GM21786 (cell line): ENCODE measurements around the gene C20orf204.
A peak's percentile ranks its signal among the peaks of the same experiment; 100 is the strongest.

ENCODE experiments used
- ATAC-seq: cut with Tn5 transposase; IDR thresholded peaks from one replicate; pipeline ENCODE4 v1.9.1; 2021; ENCODE audit not compliant: unreplicated experiment

The C20orf204 gene

DNA sequence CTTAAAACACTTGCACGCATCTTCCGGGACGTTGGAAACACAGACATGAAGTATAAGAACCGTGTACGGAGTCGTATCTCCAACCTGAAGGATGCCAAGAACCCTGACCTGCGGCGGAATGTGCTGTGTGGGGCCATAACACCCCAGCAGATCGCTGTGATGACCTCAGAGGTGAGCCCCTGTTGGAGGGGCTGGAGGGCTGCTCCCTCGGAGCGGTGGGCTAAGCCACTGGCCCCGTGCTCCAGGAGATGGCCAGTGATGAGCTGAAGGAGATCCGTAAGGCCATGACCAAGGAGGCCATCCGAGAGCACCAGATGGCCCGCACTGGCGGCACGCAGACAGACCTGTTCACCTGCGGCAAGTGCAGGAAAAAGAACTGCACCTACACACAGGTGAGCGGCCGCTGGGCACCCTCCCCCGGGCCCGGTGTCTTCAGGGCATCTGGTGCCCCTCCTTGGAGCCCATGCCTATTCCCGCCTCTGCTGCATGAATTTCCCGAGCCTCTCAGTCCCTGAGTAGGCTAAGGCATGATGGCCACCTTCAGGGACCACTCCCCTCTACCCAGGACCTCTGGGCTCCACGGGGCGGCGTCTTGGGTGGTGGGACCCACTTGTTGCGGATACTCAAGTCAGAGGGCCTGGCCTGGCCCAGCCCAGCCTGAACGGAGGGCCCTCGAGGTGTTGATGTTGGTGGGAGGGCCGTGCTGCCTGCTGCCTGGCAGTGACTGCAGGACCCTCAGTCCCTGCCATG, 34.4 kb downstream of the C20orf204 start:
- ATAC-seq: no peak

DNA sequence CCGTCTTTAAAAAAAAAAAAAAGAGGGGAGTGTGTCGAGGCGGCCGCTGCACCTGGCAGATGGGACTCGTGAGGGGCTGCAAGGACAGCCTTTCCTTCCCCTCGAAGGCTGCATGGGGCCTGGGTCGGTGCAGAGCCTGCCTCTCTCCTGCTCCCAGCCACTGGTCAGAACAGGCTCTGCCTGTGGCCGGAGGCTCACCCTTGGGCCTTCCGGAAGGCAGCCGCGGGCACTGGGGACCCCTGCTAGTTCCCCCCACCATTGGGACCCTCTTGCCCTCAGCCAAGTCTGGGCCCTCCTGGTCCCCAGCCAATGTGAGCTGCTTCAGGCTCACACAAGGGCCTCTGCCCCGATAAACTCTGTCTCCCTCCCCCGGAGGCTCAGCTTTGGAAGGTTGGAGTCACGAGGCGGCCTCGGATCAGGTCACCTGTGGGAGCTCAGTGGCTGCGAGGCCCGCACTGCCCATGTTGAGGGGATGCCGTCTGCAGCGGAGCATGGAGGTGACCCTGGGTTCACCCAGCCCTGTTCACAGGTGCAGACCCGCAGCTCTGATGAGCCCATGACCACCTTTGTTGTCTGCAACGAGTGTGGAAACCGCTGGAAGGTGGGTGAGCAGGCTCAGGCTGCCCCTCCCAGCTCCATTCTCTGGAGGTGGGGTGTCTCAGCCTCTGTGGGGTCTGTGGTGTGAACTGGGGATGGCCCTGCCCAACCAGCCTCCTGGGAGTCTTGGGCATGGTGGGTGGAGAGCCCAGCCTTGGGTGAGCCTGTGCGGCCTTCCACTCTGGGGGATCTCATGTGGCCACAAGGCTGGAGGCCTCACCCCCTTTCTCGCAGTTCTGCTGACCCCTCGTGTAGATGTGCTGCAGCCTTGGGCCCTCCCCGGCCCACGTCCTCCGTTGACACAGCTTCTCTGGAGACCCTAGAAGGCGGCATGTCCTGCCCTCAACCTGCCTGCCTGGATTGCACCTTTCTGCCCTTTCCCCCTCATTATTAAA, 35.7 kb downstream of the C20orf204 start:
- no peak for ATAC-seq

DNA sequence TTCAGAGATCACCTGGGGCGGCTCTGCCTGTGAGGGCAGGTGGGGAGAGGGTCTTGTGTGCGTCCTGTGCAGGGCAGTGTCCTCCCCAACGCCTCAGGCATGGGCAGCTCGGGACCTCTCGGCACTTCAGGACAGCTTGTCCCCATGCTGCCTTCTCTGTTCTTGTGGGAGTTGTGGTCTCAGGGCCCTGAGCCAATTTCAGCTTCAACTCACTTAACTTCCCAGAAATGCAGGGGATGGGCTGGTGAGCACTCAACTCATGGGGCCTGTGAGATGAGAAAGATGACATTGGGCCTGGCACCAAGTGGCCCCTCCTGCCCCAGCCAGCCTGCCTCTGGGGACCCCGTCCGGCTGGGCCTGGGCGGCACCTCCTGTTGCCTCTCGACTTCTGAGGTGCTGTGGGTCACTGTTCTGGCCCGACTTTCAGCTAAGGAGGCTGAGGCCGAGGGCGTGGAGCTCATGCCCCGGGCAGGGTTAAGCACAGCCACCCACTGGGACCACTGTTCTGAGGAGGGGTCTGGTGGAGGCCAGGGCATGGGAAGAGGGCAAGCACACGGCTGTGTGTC, 36.6 kb downstream of the C20orf204 start:
- no peak for ATAC-seq

DNA sequence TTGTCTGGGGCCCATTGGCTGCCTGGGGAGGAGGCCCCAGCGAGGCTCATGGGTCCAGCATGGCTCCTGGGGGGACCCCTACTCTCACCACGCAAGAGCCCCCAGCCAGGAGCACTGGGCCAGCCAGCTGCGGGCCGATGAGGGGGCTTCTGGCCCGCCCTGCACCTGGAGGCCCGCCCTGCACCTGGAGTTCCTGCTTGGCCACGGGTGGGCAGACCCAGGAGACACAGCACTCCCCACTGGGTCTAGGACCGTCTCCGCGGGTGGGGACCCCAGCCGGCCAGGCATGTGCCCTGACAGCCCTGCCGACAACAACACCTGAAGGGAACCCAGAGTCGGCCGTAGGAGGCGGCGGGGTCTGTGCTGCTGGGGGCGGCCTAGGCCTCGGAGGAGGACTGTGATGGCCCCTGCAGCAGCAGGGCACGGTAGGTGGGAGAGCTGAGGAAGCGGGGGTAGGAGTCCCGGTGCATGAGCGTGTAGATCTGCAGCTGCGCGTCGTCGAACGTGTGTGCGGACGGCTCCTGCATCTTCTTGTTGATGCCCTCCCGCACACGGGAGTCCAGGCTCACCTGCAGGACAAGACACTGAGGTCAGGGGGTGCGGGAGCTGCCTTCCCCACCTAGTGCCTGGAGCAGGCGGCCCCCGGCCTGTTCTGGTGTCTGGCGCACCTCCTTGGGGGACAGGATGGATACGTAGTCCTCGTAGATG, 37.6 kb downstream of the C20orf204 start:
- no peak for ATAC-seq

DNA sequence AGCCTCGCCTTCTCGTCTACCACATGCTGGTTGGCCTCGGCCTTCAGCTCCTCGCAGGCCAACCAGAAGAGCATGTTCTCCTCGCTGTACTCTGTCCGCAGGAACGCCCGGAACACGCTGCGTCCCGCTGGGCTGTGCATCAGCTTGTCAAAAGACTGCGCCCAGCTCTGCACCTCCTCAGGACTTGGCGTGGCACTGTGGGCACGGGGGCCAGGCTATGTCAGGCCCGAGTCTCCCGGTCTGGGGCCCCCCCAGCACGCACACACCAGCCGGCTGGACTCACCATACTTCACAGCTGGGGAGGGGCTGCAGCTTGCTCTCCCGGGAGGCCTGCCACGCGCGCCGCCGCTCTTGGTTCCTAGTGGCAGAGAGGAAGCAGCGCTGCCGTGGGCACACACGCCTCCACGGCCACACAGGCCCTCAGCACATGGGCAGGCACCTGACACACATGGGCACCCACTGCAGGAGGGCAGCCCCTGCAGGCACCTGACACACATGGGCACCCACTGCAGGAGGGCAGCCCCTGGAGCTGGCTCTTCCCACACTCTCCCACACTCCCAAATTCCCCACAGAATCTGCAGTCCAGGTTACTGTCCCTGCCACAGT, 38.3 kb downstream of the C20orf204 start:
- ATAC-seq: no peak

DNA sequence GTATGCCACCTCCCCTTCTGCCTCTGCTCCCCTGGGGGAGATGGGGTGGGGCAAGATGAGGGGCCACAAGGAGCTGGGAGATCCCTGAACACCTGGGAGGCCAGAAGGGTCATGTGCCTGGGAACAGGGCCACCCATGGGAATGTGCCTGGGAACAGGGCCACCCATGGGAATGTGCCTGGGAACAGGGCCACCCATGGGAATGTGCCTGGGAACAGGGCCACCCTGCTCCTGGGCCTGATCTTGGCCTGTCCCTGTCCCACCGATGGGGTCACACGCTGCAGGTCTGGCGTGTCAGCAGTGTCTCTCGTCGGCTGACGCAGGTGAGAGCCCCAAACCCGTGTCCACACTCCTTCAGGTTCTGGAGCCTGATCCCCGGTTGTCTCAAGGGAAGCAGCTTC, 39.0 kb downstream of the C20orf204 start:
- no peak for ATAC-seq

DNA sequence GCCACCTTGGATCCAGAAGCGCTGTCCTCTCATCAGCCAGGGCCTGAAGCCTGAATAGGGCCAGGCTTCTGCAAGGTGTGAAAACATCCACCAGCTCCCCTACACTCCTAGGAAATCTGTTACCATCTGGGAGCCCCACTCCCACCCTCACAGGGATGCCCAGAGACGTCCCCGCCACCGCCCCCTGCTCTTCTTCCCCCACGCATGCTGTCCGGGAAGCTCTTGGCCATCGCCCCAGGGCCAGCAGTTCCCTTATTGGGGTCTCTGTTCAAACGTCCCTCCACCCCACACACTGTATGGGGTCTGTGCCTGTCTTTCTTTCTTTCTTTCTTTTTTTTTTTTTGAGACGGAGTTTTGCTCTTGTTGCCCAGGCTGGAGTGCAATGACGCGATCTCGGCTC, 39.6 kb downstream of the C20orf204 start:
- ATAC-seq: no peak

DNA sequence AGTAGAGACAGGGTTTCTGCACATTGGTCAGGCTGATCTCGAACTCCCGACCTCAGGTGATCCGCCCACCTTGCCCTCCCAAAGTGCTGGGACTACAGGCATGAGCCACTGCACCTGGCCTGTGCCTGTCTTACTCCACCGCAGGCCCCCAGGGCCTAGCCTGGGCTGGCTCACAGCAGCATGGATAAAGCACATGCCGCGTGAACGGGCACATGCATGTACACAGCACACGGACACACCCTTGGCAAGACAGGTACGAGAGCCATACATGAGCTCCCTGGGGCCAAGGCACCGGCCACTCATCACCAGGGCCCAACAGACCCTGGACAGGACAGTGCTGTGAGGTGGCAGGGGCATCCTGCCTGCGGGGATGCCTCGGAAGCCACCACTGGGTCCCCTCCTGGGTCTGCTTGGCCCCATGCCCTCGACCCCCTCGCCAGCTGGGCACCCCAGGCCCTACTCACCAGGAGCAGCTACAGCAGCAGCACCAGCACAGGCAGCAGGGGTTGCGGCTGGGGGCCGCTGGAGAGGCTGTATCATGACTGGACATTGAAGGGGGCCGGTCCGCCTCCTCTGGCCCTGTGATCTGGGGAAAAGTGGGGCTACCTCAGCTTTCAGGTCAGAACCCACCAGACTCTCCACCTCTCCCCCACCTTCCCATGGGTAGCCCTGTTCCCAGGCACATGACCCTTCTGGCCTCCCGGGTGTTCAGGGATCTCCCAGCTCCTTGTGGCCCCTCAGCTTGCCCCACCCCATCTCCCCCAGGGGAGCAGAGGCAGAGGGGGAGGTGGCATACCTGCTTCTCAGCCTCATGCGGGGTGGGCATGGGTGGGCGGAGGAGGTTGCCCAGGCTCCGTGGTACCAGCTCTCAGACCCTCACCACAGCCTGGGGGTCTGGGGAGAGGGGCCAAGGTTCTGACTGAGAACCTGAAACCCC, 40.3 kb downstream of the C20orf204 start:
- ATAC-seq: no peak

DNA sequence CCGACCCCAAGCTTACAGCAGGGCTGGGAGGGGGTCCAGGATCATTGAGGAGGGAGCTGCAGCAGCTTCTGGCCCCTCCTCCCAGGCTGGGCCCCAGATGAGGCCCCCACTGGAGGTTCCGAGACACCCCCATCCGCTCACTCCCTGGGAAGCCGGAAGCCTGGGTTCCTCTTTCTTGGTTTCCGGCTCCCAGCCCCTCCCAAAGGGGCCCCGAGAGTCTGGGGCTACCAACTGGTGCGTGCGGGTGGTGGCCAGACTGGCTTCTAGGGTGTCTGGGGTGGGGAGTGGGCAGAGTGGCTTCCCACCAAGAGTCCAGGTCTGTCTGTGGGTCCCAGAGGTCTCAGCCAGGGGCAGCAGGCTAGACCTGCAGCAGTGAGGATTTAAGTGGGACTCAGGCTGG, 41.1 kb downstream of the C20orf204 start:
- peak; percentile 34 for ATAC-seq

DNA sequence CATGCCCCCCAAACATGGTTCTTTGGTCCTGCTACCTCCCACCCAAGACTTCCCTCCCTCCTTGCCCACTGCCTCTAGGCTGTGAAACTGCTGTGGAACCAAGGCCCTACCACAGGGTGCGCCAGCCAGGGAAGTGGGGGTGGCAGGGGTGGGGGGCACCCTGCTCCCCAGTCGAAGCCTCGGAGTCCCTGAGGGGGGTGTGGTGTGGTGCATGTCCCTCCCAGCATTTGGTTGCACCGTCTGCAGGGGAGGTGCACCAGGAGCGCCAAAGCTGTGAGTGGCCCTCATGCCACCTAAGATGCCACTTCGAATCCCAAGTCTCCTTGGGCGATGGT, 41.5 kb downstream of the C20orf204 start:
- no peak for ATAC-seq

DNA sequence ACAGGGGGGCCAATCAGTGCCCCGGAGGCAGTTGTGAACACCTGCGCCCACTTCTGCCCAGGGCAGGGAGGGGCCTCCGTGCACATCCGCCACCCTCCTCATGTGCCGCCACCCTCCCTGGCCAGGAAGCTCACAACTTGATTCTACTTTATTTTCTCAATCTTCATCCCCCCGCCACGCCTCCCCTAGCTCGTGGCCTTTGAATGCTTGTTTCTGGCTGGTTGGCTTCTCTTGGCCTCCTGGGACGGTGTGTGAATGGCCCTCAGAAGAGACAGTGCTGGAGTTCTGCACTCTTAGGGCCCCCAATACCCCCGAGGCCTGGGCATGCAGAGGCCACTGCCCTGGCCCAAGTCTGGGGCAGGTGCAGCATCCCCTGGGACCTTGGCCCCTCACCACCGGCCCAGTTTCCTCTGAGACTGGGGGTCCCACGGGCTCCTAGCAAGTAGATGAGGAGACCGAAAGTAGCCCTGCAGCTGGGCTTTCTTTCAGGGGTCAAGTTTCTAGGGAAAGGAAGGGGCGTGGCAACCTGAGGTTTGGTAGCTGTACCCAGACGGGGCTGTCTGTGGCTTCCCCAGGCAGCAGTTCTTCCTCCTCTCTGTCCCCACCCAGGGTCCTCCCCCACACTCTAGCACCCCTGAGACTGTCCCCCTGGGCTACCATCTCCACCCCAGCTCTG, 42.0 kb downstream of the C20orf204 start:
- peak; percentile 29 for ATAC-seq

DNA sequence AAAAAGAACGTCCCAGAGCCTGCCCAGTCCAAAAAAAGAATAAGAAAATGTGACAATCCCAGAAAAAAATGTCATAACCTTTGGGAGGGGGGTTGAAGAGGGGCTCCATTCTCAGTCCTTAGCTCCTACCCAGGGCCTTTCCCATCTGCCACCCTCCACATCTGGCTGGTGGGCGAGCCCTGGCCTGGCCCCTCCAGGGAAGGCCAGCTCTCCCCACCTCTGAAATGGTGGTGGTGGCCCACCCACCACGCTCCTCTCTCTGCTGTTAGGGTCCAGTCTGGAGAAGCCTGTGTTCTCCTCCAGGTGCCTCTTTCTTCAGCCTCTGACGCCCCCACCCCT, 42.9 kb downstream of the C20orf204 start:
- ATAC-seq: no peak

DNA sequence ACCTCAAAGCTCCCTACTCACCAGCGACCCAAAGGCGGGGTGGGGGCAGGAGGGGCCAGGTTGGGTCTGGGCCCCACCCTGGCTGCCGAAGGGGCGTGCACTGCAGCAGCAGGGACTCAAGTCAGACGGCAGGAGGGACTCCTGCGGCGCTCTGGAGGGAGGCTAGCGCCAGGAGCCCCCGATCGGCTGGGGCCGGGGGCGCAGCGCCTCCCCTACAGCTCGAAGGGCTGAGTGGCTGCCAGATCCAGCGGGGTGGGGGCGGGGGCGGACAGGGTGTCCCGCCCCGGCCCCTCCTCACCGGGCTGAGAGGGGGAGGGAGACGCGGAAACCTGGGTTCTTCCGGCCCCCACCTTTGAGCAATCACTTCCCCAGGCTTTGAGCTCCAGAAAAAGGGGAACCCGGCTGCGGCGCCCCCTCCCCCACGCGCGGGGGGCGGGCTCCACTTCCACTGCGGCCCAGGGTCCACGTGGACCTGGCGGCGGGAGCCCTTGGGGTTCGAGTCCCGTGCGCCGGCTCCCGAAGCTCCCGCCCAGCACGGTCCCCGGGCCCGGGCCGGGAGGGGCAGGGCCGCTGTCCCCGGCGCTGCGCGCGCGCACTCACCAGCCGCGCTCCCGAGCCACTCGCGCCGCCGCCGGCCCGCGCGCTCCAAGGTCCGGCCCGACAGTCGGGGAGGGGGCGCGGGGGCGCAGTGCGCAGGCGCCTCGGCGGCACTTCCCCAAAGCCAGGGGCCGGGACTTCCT, 43.5 kb downstream of the C20orf204 start, which contains the start of gene RGS19:
Gene RGS19, minus strand, starts transcription at position 246 of the 740 bp plus-strand sequence. CDS start 2,632 bp downstream, outside the sequence.
- peak; percentile 33 for ATAC-seq

DNA sequence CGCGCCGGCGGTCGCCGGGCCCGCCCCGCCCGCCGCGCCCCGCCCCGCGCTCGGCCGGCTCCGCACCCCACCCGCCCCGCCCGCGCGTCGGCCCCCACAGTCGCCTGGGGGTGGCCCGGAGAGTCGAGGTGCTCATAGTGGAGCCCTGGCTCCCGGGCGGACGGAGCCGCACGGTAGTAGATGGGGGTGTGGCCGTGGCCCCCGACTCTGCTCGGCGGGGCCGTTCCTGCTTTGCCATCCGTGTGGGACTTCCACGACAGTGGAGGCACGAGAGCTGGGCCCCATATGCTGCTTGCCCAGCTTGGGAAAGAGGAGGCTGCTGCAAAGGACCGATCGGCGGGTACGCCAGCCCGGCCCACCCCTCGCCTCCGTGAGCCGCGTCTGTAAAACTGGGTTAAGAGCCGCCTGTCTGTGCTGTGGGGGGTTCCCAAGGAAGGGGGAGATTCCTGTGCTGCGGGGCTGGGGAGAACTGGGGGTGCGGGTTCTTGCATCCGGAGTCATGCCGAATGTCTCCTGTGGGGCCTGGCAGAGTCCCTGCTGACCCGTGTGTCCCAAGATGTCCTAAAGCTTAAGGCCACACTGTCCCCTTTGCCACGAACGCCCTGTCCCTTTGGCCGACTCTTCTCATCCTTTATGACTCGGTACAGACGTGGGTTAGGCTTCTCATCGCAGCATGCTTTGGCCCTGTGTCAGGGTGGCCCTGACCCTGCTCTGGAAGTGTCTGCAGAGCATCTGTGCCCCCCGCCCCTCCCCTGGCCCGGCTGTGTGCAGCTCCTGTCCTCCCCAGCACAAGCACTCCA, 44.2 kb downstream of the C20orf204 start, which contains the start of gene OPRL1:
Gene OPRL1, plus strand, starts transcription at position 70 of the 800 bp plus-strand sequence. CDS start 12,639 bp downstream, outside the sequence.
- ATAC-seq: no peak

DNA sequence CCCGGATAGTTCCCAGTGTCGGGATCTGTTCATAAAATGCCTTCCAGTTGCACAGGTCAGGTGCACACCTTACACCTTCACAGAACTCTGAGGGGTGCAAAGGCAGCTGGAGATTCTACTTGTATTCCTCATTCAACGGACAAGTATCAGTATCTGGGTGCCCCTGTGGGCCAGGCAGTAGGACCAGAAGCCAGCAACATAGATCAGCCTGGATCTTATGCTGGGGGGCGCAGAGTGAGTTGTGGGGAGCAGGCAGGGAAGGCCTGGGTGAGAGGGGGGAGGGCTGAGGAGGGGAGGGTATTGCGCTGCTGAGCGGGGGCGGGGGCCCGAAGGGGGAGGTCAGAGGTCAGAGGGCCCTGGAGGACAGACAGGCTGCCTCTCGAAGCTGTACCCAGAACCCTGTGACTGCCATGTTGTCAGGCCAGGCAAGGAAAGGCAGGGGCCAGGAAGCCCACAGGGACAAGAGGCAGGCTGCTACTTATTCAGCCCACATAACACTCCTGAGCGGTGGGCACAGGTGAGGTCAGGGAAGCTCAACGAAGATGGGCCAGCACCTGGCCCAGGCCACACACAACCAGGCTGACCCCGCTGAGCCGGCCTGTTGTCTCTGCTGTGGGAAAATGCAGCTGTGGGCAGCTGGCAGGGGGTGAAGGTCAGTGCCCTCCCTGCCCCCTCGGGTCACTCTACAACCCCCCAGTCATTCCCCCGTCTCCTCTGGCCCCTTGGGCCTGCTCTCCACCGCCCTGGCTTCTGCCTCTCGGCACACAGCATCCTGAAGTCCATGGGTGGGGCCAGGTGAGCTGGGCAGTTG, 45.0 kb downstream of the C20orf204 start:
- ATAC-seq: no peak

DNA sequence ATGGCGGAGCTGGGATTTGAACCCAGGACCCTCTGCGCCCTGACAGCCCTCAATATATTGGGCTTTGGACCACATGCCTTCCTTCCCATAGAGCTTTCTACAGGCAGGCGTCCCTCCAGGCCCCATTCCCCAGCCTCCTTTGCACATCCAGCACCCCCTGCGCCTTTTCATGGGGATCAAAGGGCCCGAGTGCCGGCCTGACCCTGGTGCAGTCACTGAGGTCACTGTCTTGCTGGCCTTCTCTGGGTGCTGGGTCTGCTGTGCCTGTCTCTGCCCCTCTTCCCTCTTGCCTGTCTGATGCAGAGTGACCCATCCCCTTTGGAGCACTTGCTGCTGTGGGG, 45.6 kb downstream of the C20orf204 start:
- no peak for ATAC-seq
